Neural crest cell (in vitro differentiated cells): Measurements from ENCODE around the gene PRKD3. TPM values are rescaled to one million over a fixed set of nuclear protein-coding genes. Genes with fewer than 3 reads are reported as not detected.

Experiments
- DNase-seq: peaks from one replicate; pipeline ENCODE4 v3.0.0; 2021; ENCODE audit warnings: low read depth, mixed read lengths, low spot score
- H3K27ac Mint-ChIP-seq: one replicate; pipeline ENCODE4 v1.8.0; 2021; ENCODE audit warnings: mild to moderate bottlenecking, mixed read lengths; ENCODE audit not compliant: unreplicated experiment
- H3K27me3 Mint-ChIP-seq: 2 replicates; pipeline ENCODE4 v1.8.0; 2021; ENCODE audit warnings: low read depth, mild to moderate bottlenecking, mixed read lengths
- H3K36me3 Mint-ChIP-seq: 2 replicates; pipeline ENCODE4 v1.8.0; 2021; ENCODE audit warnings: low read depth, mild to moderate bottlenecking, mixed read lengths
- H3K4me1 Mint-ChIP-seq: 2 replicates; pipeline ENCODE4 v1.8.0; 2021; ENCODE audit warnings: mixed read lengths
- H3K4me3 Mint-ChIP-seq: one replicate; pipeline ENCODE4 v1.8.0; 2021; ENCODE audit warnings: mild to moderate bottlenecking, mixed read lengths
- H3K9me3 Mint-ChIP-seq: 2 replicates; pipeline ENCODE4 v1.8.0; 2021; ENCODE audit warnings: mixed read lengths
- total RNA-seq: library from RNA; stranded (reverse); gene quantifications from 2 replicates; pipeline ENCODE4 v1.2.1, GENCODE V29; 2021
- TF ChIP-seq, protein P1 (sequence below): fragments of 200-600 bp; sonication (generic); conservative IDR thresholded peaks from 2 replicates; pipeline ENCODE4 v1.5.0; 2021; ENCODE audit warnings: antibody characterized with exemption, mild to moderate bottlenecking

PRKD3 gene
- total RNA-seq, 1 donor from 2014 or later, result 62.6 TPM

DNA sequence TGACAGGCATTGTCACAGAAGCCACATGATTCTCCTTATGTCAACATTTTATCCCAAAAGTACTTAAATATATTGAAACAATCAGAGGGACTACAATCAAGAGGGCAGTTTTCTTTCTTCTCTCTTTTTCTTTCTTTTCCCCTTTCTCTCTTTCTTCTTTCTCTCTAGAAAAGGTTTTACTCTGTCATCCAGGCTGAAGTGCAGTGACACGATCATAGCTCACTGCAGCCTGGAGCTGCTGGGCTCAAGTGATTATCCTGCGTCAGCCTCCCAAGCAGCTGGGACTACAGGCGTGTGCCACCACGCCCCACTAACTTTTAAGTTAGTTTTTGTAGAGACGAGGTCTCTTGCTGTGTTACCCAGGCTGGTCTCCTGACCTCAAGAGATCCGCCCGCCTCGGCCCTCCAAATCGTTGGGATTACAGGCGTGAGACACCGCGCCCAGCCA, 1.0 kb upstream of the PRKD3 start:
- H3K27me3 Mint-ChIP-seq, result peaks cover 36% of the 10 kb centered on the region
- peak overlapping the region; percentile 87 for H3K4me3 Mint-ChIP-seq
- H3K36me3 Mint-ChIP-seq, result no peaks in the 10 kb centered on the region
- H3K4me1 Mint-ChIP-seq, result peaks cover 24% of the 10 kb centered on the region
- no peak for DNase-seq
- no peak overlapping the region for H3K27ac Mint-ChIP-seq
- no peaks in the 10 kb centered on the region for H3K9me3 Mint-ChIP-seq
- TF ChIP-seq, protein P1, sequence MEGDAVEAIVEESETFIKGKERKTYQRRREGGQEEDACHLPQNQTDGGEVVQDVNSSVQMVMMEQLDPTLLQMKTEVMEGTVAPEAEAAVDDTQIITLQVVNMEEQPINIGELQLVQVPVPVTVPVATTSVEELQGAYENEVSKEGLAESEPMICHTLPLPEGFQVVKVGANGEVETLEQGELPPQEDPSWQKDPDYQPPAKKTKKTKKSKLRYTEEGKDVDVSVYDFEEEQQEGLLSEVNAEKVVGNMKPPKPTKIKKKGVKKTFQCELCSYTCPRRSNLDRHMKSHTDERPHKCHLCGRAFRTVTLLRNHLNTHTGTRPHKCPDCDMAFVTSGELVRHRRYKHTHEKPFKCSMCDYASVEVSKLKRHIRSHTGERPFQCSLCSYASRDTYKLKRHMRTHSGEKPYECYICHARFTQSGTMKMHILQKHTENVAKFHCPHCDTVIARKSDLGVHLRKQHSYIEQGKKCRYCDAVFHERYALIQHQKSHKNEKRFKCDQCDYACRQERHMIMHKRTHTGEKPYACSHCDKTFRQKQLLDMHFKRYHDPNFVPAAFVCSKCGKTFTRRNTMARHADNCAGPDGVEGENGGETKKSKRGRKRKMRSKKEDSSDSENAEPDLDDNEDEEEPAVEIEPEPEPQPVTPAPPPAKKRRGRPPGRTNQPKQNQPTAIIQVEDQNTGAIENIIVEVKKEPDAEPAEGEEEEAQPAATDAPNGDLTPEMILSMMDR, result no peak

DNA sequence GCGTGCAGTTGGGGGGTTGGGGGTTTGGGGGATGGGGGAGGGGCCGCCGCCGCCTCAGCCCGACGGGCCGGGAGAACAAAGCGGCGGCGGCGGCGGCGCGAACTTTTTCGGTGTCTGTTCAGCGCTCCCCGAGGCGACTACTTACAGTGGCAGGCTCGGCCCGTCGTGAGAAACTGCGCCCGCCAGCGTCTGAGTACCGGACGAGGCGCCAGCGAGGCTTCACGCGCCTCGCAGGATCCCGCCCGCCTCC, 172 bp downstream of the PRKD3 start:
- TF ChIP-seq, protein P1, result peak; percentile 15
- H3K4me3 Mint-ChIP-seq, result peak overlapping the region; percentile 63
- no peaks in the 10 kb centered on the region for H3K9me3 Mint-ChIP-seq
- H3K36me3 Mint-ChIP-seq, result no peaks in the 10 kb centered on the region
- H3K27ac Mint-ChIP-seq, result no peak overlapping the region
- peaks cover 36% of the 10 kb centered on the region for H3K27me3 Mint-ChIP-seq
- H3K4me1 Mint-ChIP-seq, result peaks cover 32% of the 10 kb centered on the region
- DNase-seq, result no peak

GRCh38 chr2:37323781-37324535, 675 bp downstream of the PRKD3 start:
- no peaks in the 10 kb centered on the region for H3K36me3 Mint-ChIP-seq
- peak overlapping the region; percentile 97 for H3K27ac Mint-ChIP-seq
- H3K9me3 Mint-ChIP-seq, result no peaks in the 10 kb centered on the region
- peak overlapping the region; percentile 97 for H3K4me3 Mint-ChIP-seq
- H3K4me1 Mint-ChIP-seq, result peaks cover 32% of the 10 kb centered on the region
- peak; percentile 39 for DNase-seq
- TF ChIP-seq, protein P1, result peak; percentile 7
- peaks cover 36% of the 10 kb centered on the region for H3K27me3 Mint-ChIP-seq

- peaks cover 38% of the 10 kb centered on the region for H3K4me1 Mint-ChIP-seq
- TF ChIP-seq, protein P1, result no peak
- no peaks in the 10 kb centered on the region for H3K36me3 Mint-ChIP-seq
- DNase-seq, result no peak
- peaks cover 36% of the 10 kb centered on the region for H3K27me3 Mint-ChIP-seq
- peak overlapping the region; percentile 97 for H3K4me3 Mint-ChIP-seq
- H3K27ac Mint-ChIP-seq, result peak overlapping the region; percentile 63
- no peaks in the 10 kb centered on the region for H3K9me3 Mint-ChIP-seq
Measured at GRCh38 chr2:37323176-37323780, 1.4 kb downstream of the PRKD3 start.

DNA sequence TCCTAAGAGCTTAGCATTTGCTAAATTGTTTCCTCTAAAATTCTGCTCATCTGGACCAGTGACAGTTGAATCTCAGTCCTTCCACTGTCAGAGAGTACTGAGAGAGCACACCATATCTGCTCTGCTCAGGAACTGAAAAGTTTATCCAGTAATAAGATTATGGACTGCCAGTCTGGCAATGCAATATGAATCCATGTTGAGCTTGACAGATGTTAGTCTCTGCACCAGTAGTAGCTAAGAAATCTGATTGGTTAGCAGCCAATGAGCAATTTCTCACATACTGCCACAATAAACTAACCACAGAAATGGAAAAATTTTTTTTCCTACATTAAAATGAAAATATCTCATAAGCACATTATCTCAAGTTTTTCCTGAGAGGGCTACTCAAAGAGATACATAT, 2.3 kb downstream of the PRKD3 start:
- H3K9me3 Mint-ChIP-seq, result no peaks in the 10 kb centered on the region
- peaks cover 30% of the 10 kb centered on the region for H3K27me3 Mint-ChIP-seq
- H3K4me1 Mint-ChIP-seq, result peaks cover 38% of the 10 kb centered on the region
- DNase-seq, result no peak
- no peak overlapping the region for H3K27ac Mint-ChIP-seq
- H3K4me3 Mint-ChIP-seq, result peak overlapping the region; percentile 97
- TF ChIP-seq, protein P1, result no peak
- H3K36me3 Mint-ChIP-seq, result no peaks in the 10 kb centered on the region
